ENCODE measurements around the gene FANCE.
"Not testable (repeated sequence)": the region's sequence is repeated elsewhere in the genome, so short reads cannot be mapped to it uniquely, and the experiment has no call there.

GRCh38 chr6:35515939-35516338 lies 63.8 kb downstream of the FANCE start:
- not testable (repeated sequence) for TF ChIP-seq CTCF, POLR2A (IDR thresholded peaks at IDR 0.05)
